ENCODE measurements around the gene CFAP54. TPM values are rescaled to one million over a fixed set of nuclear protein-coding genes. Genes with fewer than 3 reads are reported as not detected.

CFAP54 gene
- total and polyA plus RNA-seq, 2 donors, result 0.28 to 0.39 TPM

- no peaks in the 10 kb centered on the region for H3K36me3 ChIP-seq (ENCODE audit: control insufficient read depth in 2 of 2, insufficient read depth in 2 of 2, low read length in 1 of 2)
- no peak overlapping the region for H3K27ac ChIP-seq (ENCODE audit: low read depth in 1 of 2, low read length in 1 of 2)
- no peaks in the 10 kb centered on the region for H3K4me1 ChIP-seq (ENCODE audit: control insufficient read depth in 2 of 2, insufficient read depth in 2 of 2, low read length in 2 of 2)
- no peaks in the 10 kb centered on the region for H3K27me3 ChIP-seq (ENCODE audit: control insufficient read depth in 2 of 2, insufficient read depth in 1 of 2, low read length in 1 of 2)
- WGBS, result 95% methylated on average over 4 of the region's 4 CpGs
- peaks cover 0 to 3% of the 10 kb centered on the region in 2 donors for H3K9me3 ChIP-seq (ENCODE audit: control insufficient read depth in 2 of 2, insufficient read depth in 1 of 2, low read length in 1 of 2)
- no peak overlapping the region for H3K4me3 ChIP-seq (ENCODE audit: low read length in 2 of 2)
- no peak for DNase-seq (ENCODE audit: low read depth in 6 of 9, low spot score in 9 of 9)
These were observed 316.9 kb downstream of the CFAP54 start for GRCh38 chr12:96806272-96806671.

GRCh38 chr12:96807741-96808140 lies 318.4 kb downstream of the CFAP54 start:
- Histone ChIP-seq H3K27ac (ENCODE audit: low read depth in 1 of 2, low read length in 1 of 2) (no peak overlapping the region), H3K27me3 (ENCODE audit: control insufficient read depth in 2 of 2, insufficient read depth in 1 of 2, low read length in 1 of 2) (no peaks in the 10 kb centered on the region), H3K36me3 (ENCODE audit: control insufficient read depth in 2 of 2, insufficient read depth in 2 of 2, low read length in 1 of 2) (no peaks in the 10 kb centered on the region), H3K4me3 (ENCODE audit: low read length in 2 of 2) (no peak overlapping the region), H3K4me1 (ENCODE audit: control insufficient read depth in 2 of 2, insufficient read depth in 2 of 2, low read length in 2 of 2) (no peaks in the 10 kb centered on the region), H3K9me3 (ENCODE audit: control insufficient read depth in 2 of 2, insufficient read depth in 1 of 2, low read length in 1 of 2) (peaks cover 0 to 3% of the 10 kb centered on the region in 2 donors)
- DNase-seq (ENCODE audit: low read depth in 6 of 9, low spot score in 9 of 9), result no peak
- 96% methylated on average over 1 of the region's 1 CpG for WGBS

GRCh38 chr12:96808587-96808986 lies 319.2 kb downstream of the CFAP54 start:
- Histone ChIP-seq H3K9me3 (ENCODE audit: control insufficient read depth in 2 of 2, insufficient read depth in 1 of 2, low read length in 1 of 2) (no peaks in the 10 kb centered on the region), H3K36me3 (ENCODE audit: control insufficient read depth in 2 of 2, insufficient read depth in 2 of 2, low read length in 1 of 2) (no peaks in the 10 kb centered on the region), H3K27ac (ENCODE audit: low read depth in 1 of 2, low read length in 1 of 2) (no peak overlapping the region), H3K4me3 (ENCODE audit: low read length in 2 of 2) (no peak overlapping the region), H3K27me3 (ENCODE audit: control insufficient read depth in 2 of 2, insufficient read depth in 1 of 2, low read length in 1 of 2) (no peaks in the 10 kb centered on the region), H3K4me1 (ENCODE audit: control insufficient read depth in 2 of 2, insufficient read depth in 2 of 2, low read length in 2 of 2) (no peaks in the 10 kb centered on the region)
- DNase-seq (ENCODE audit: low read depth in 6 of 9, low spot score in 9 of 9), result no peak
- WGBS, result 64% methylated on average over 3 of the region's 3 CpGs

GRCh38 chr12:96809522-96809921 lies 320.1 kb downstream of the CFAP54 start:
- H3K4me3 ChIP-seq (ENCODE audit: low read length in 2 of 2), result no peak overlapping the region
- H3K9me3 ChIP-seq (ENCODE audit: control insufficient read depth in 2 of 2, insufficient read depth in 1 of 2, low read length in 1 of 2), result no peaks in the 10 kb centered on the region
- H3K4me1 ChIP-seq (ENCODE audit: control insufficient read depth in 2 of 2, insufficient read depth in 2 of 2, low read length in 2 of 2), result no peaks in the 10 kb centered on the region
- H3K27ac ChIP-seq (ENCODE audit: low read depth in 1 of 2, low read length in 1 of 2), result no peak overlapping the region
- no peaks in the 10 kb centered on the region for H3K27me3 ChIP-seq (ENCODE audit: control insufficient read depth in 2 of 2, insufficient read depth in 1 of 2, low read length in 1 of 2)
- no peak for DNase-seq (ENCODE audit: low read depth in 6 of 9, low spot score in 9 of 9)
- H3K36me3 ChIP-seq (ENCODE audit: control insufficient read depth in 2 of 2, insufficient read depth in 2 of 2, low read length in 1 of 2), result no peaks in the 10 kb centered on the region

GRCh38 chr12:96810057-96810456 lies 320.7 kb downstream of the CFAP54 start:
- Histone ChIP-seq H3K27ac (ENCODE audit: low read depth in 1 of 2, low read length in 1 of 2) (no peak overlapping the region), H3K4me1 (ENCODE audit: control insufficient read depth in 2 of 2, insufficient read depth in 2 of 2, low read length in 2 of 2) (no peaks in the 10 kb centered on the region), H3K4me3 (ENCODE audit: low read length in 2 of 2) (no peak overlapping the region), H3K9me3 (ENCODE audit: control insufficient read depth in 2 of 2, insufficient read depth in 1 of 2, low read length in 1 of 2) (no peaks in the 10 kb centered on the region), H3K27me3 (ENCODE audit: control insufficient read depth in 2 of 2, insufficient read depth in 1 of 2, low read length in 1 of 2) (no peaks in the 10 kb centered on the region), H3K36me3 (ENCODE audit: control insufficient read depth in 2 of 2, insufficient read depth in 2 of 2, low read length in 1 of 2) (no peaks in the 10 kb centered on the region)
- DNase-seq (ENCODE audit: low read depth in 6 of 9, low spot score in 9 of 9), result peak in 1 of 9 donors; percentile 27
- 84% methylated on average over 2 of the region's 2 CpGs for WGBS

- no peak overlapping the region for H3K27ac ChIP-seq (ENCODE audit: low read depth in 1 of 2, low read length in 1 of 2)
These were observed 321.1 kb downstream of the CFAP54 start for GRCh38 chr12:96810477-96810876.

GRCh38 chr12:96811083-96811482 lies 321.7 kb downstream of the CFAP54 start:
- DNase-seq (ENCODE audit: low read depth in 6 of 9, low spot score in 9 of 9), result no peak
- H3K27me3 ChIP-seq (ENCODE audit: control insufficient read depth in 2 of 2, insufficient read depth in 1 of 2, low read length in 1 of 2), result no peaks in the 10 kb centered on the region
- H3K36me3 ChIP-seq (ENCODE audit: control insufficient read depth in 2 of 2, insufficient read depth in 2 of 2, low read length in 1 of 2), result no peaks in the 10 kb centered on the region
- H3K4me3 ChIP-seq (ENCODE audit: low read length in 2 of 2), result no peak overlapping the region
- WGBS, result 87% methylated on average over 3 of the region's 3 CpGs
- H3K9me3 ChIP-seq (ENCODE audit: control insufficient read depth in 2 of 2, insufficient read depth in 1 of 2, low read length in 1 of 2), result no peaks in the 10 kb centered on the region
- H3K4me1 ChIP-seq (ENCODE audit: control insufficient read depth in 2 of 2, insufficient read depth in 2 of 2, low read length in 2 of 2), result no peaks in the 10 kb centered on the region
- H3K27ac ChIP-seq (ENCODE audit: low read depth in 1 of 2, low read length in 1 of 2), result no peak overlapping the region

More at GRCh38 chr12:96810477-96810876, 321.1 kb downstream of the CFAP54 start:
- Histone ChIP-seq H3K4me1 (ENCODE audit: control insufficient read depth in 2 of 2, insufficient read depth in 2 of 2, low read length in 2 of 2) (no peaks in the 10 kb centered on the region), H3K4me3 (ENCODE audit: low read length in 2 of 2) (no peak overlapping the region), H3K27me3 (ENCODE audit: control insufficient read depth in 2 of 2, insufficient read depth in 1 of 2, low read length in 1 of 2) (no peaks in the 10 kb centered on the region), H3K36me3 (ENCODE audit: control insufficient read depth in 2 of 2, insufficient read depth in 2 of 2, low read length in 1 of 2) (no peaks in the 10 kb centered on the region), H3K9me3 (ENCODE audit: control insufficient read depth in 2 of 2, insufficient read depth in 1 of 2, low read length in 1 of 2) (no peaks in the 10 kb centered on the region)
- no peak for DNase-seq (ENCODE audit: low read depth in 6 of 9, low spot score in 9 of 9)
- WGBS, result 96% methylated on average over 3 of the region's 3 CpGs

- H3K4me1 ChIP-seq (ENCODE audit: control insufficient read depth in 2 of 2, insufficient read depth in 2 of 2, low read length in 2 of 2), result no peaks in the 10 kb centered on the region
- H3K4me3 ChIP-seq (ENCODE audit: low read length in 2 of 2), result no peak overlapping the region
- DNase-seq (ENCODE audit: low read depth in 6 of 9, low spot score in 9 of 9), result no peak
- no peaks in the 10 kb centered on the region for H3K9me3 ChIP-seq (ENCODE audit: control insufficient read depth in 2 of 2, insufficient read depth in 1 of 2, low read length in 1 of 2)
- H3K27me3 ChIP-seq (ENCODE audit: control insufficient read depth in 2 of 2, insufficient read depth in 1 of 2, low read length in 1 of 2), result no peaks in the 10 kb centered on the region
- H3K27ac ChIP-seq (ENCODE audit: low read depth in 1 of 2, low read length in 1 of 2), result no peak overlapping the region
- no peaks in the 10 kb centered on the region for H3K36me3 ChIP-seq (ENCODE audit: control insufficient read depth in 2 of 2, insufficient read depth in 2 of 2, low read length in 1 of 2)
- WGBS, result 68% methylated on average over 2 of the region's 2 CpGs
These were observed 322.8 kb downstream of the CFAP54 start for GRCh38 chr12:96812153-96812552.

- Histone ChIP-seq H3K9me3 (ENCODE audit: control insufficient read depth in 2 of 2, insufficient read depth in 1 of 2, low read length in 1 of 2) (no peaks in the 10 kb centered on the region), H3K27ac (ENCODE audit: low read depth in 1 of 2, low read length in 1 of 2) (no peak overlapping the region), H3K36me3 (ENCODE audit: control insufficient read depth in 2 of 2, insufficient read depth in 2 of 2, low read length in 1 of 2) (no peaks in the 10 kb centered on the region), H3K4me1 (ENCODE audit: control insufficient read depth in 2 of 2, insufficient read depth in 2 of 2, low read length in 2 of 2) (no peaks in the 10 kb centered on the region), H3K27me3 (ENCODE audit: control insufficient read depth in 2 of 2, insufficient read depth in 1 of 2, low read length in 1 of 2) (no peaks in the 10 kb centered on the region), H3K4me3 (ENCODE audit: low read length in 2 of 2) (no peak overlapping the region)
- DNase-seq (ENCODE audit: low read depth in 6 of 9, low spot score in 9 of 9), result no peak
- WGBS, result 77% methylated on average over 2 of the region's 2 CpGs
These were observed 324.8 kb downstream of the CFAP54 start for GRCh38 chr12:96814200-96814599.

GRCh38 chr12:96821592-96821991 lies 332.2 kb downstream of the CFAP54 start:
- Histone ChIP-seq H3K27ac (ENCODE audit: low read depth in 1 of 2, low read length in 1 of 2) (no peak overlapping the region), H3K27me3 (ENCODE audit: control insufficient read depth in 2 of 2, insufficient read depth in 1 of 2, low read length in 1 of 2) (no peaks in the 10 kb centered on the region), H3K9me3 (ENCODE audit: control insufficient read depth in 2 of 2, insufficient read depth in 1 of 2, low read length in 1 of 2) (no peaks in the 10 kb centered on the region), H3K36me3 (ENCODE audit: control insufficient read depth in 2 of 2, insufficient read depth in 2 of 2, low read length in 1 of 2) (no peaks in the 10 kb centered on the region), H3K4me1 (ENCODE audit: control insufficient read depth in 2 of 2, insufficient read depth in 2 of 2, low read length in 2 of 2) (no peaks in the 10 kb centered on the region), H3K4me3 (ENCODE audit: low read length in 2 of 2) (no peak overlapping the region)
- 94% methylated on average over 3 of the region's 3 CpGs for WGBS
- DNase-seq (ENCODE audit: low read depth in 6 of 9, low spot score in 9 of 9), result no peak
